HEK293 (cell line): Measurements from ENCODE around the gene RBM20.

Source experiments
- BCL11A ChIP-seq: fragments of 450-650 bp; formaldehyde crosslinking; IDR thresholded peaks from 2 replicates; pipeline ENCODE4 v1.5.1; 2016; ENCODE audit warnings: low read depth, missing biosample characterization, missing genetic modification characterization
- GLI2 ChIP-seq: fragments of 450-650 bp; formaldehyde crosslinking; IDR thresholded peaks from 2 replicates; pipeline ENCODE4; 2017; ENCODE audit warnings: missing biosample characterization, missing genetic modification characterization, low read depth, borderline replicate concordance
- HIC1 ChIP-seq: fragments of 450-650 bp; formaldehyde crosslinking; IDR thresholded peaks from 2 replicates; pipeline ENCODE4 v1.5.1; 2016; ENCODE audit warnings: missing biosample characterization, missing genetic modification characterization
- HOXC10 ChIP-seq: sonication (generic); formaldehyde crosslinking; IDR thresholded peaks from 2 replicates; pipeline ENCODE4 v1.8.1; 2023; ENCODE audit warnings: mild to moderate bottlenecking, missing genetic modification reagents
- INSM2 ChIP-seq: fragments of 450-650 bp; formaldehyde crosslinking; IDR thresholded peaks from 2 replicates; pipeline ENCODE4 v1.5.1; 2016; ENCODE audit warnings: missing biosample characterization, missing genetic modification characterization
- KLF10 ChIP-seq: fragments of 450-650 bp; IDR thresholded peaks from 2 replicates; pipeline ENCODE4 v1.5.1; 2018; ENCODE audit warnings: missing biosample characterization, mild to moderate bottlenecking, missing genetic modification characterization
- OSR2 ChIP-seq: fragments of 450-650 bp; formaldehyde crosslinking; IDR thresholded peaks from 2 replicates; pipeline ENCODE4 v1.5.1; 2016; ENCODE audit warnings: missing biosample characterization, missing genetic modification characterization
- PRDM1 ChIP-seq: fragments of 450-650 bp; formaldehyde crosslinking; IDR thresholded peaks from 2 replicates; pipeline ENCODE4; 2016; ENCODE audit warnings: missing biosample characterization, missing genetic modification characterization
- PRDM2 ChIP-seq: fragments of 450-650 bp; formaldehyde crosslinking; IDR thresholded peaks from 2 replicates; pipeline ENCODE4 v1.5.1; 2016; ENCODE audit warnings: missing biosample characterization, missing genetic modification characterization, borderline replicate concordance
- REPIN1 ChIP-seq: fragments of 450-650 bp; formaldehyde crosslinking; IDR thresholded peaks from 2 replicates; pipeline ENCODE4 v1.5.1; 2017; ENCODE audit warnings: missing biosample characterization, missing genetic modification characterization, low read depth
- SP3 ChIP-seq: fragments of 450-650 bp; formaldehyde crosslinking; IDR thresholded peaks from 2 replicates; pipeline ENCODE4 v1.5.1; 2016; ENCODE audit warnings: missing biosample characterization, missing genetic modification characterization
- ZFP69B ChIP-seq: fragments of 450-650 bp; formaldehyde crosslinking; IDR thresholded peaks from 2 replicates; pipeline ENCODE4 v1.5.1; 2016; ENCODE audit warnings: missing biosample characterization, missing genetic modification characterization
- ZNF138 ChIP-seq: fragments of 450-650 bp; formaldehyde crosslinking; IDR thresholded peaks from 2 replicates; pipeline ENCODE4 v1.5.1; 2016; ENCODE audit warnings: missing biosample characterization, missing genetic modification characterization, borderline replicate concordance
- ZNF184 ChIP-seq: fragments of 450-650 bp; IDR thresholded peaks from 2 replicates; pipeline ENCODE4 v1.5.1; 2018; ENCODE audit warnings: missing biosample characterization, mild to moderate bottlenecking, missing genetic modification characterization
- ZNF239 ChIP-seq: fragments of 450-650 bp; formaldehyde crosslinking; IDR thresholded peaks from 2 replicates; pipeline ENCODE4 v1.5.1; 2016; ENCODE audit warnings: missing biosample characterization, missing genetic modification characterization
- ZNF354C ChIP-seq: fragments of 450-650 bp; formaldehyde crosslinking; IDR thresholded peaks from 2 replicates; pipeline ENCODE4 v1.5.1; 2016; ENCODE audit warnings: missing biosample characterization, missing genetic modification characterization, low read depth, borderline replicate concordance
- ZNF48 ChIP-seq: fragments of 450-650 bp; formaldehyde crosslinking; IDR thresholded peaks from 2 replicates; pipeline ENCODE4 v1.5.1; 2016; ENCODE audit warnings: missing biosample characterization, missing genetic modification characterization
- ZNF501 ChIP-seq: fragments of 450-650 bp; formaldehyde crosslinking; IDR thresholded peaks from 2 replicates; pipeline ENCODE4 v1.5.1; 2016; ENCODE audit warnings: missing biosample characterization, missing genetic modification characterization
- ZNF529 ChIP-seq: fragments of 450-650 bp; formaldehyde crosslinking; IDR thresholded peaks from 2 replicates; pipeline ENCODE4 v1.5.1; 2017; ENCODE audit warnings: missing genetic modification characterization, missing biosample characterization; ENCODE audit not compliant: insufficient replicate concordance
- ZNF549 ChIP-seq: fragments of 450-650 bp; IDR thresholded peaks from 2 replicates; pipeline ENCODE4 v1.5.1; 2018; ENCODE audit warnings: missing biosample characterization, missing genetic modification characterization, mild to moderate bottlenecking, inconsistent platforms, moderate library complexity
- ZNF560 ChIP-seq: fragments of 450-650 bp; formaldehyde crosslinking; IDR thresholded peaks from 2 replicates; pipeline ENCODE4 v1.5.1; 2017; ENCODE audit warnings: missing biosample characterization, missing genetic modification characterization, borderline replicate concordance
- ZNF621 ChIP-seq: fragments of 450-650 bp; formaldehyde crosslinking; IDR thresholded peaks from 2 replicates; pipeline ENCODE4 v1.5.1; 2017; ENCODE audit warnings: missing biosample characterization, missing genetic modification characterization
- ZNF768 ChIP-seq: fragments of 450-650 bp; formaldehyde crosslinking; IDR thresholded peaks from 2 replicates; pipeline ENCODE4 v1.5.1; 2018; ENCODE audit warnings: missing biosample characterization, mild to moderate bottlenecking, missing genetic modification characterization
- ZNF785 ChIP-seq: fragments of 450-650 bp; formaldehyde crosslinking; IDR thresholded peaks from 2 replicates; pipeline ENCODE4 v1.5.1; 2016; ENCODE audit warnings: missing biosample characterization, missing genetic modification characterization
- ZSCAN23 ChIP-seq: fragments of 450-650 bp; formaldehyde crosslinking; IDR thresholded peaks from 2 replicates; pipeline ENCODE4 v1.5.1; 2016; ENCODE audit warnings: missing biosample characterization, missing genetic modification characterization
- ZXDB ChIP-seq: fragments of 450-650 bp; formaldehyde crosslinking; IDR thresholded peaks from 2 replicates; pipeline ENCODE4 v1.5.1; 2016; ENCODE audit warnings: missing biosample characterization, missing genetic modification characterization
- TF ChIP-seq, protein P1 (sequence below): fragments of 450-650 bp; formaldehyde crosslinking; IDR thresholded peaks from 2 replicates; pipeline ENCODE4 v1.5.1; 2016; ENCODE audit warnings: missing biosample characterization, missing genetic modification characterization

RBM20 gene

GRCh38 chr10:110774069-110775019 lies 130.2 kb downstream of the RBM20 start (continued):
- no peak for TF ChIP-seq PRDM2 (tag by site-specific recombination)
- TF ChIP-seq GLI2 (tag by site-specific recombination), result no peak
- TF ChIP-seq HOXC10 (CRISPR knock-in tag), result no peak
- 0 out of 2 replicates have a peak, but pooled peaks have one; percentile 5 for TF ChIP-seq PRDM1 (tag by site-specific recombination)
- TF ChIP-seq ZNF529, result no peak
- TF ChIP-seq OSR2, result peak; percentile 39; the same call in 1 of the 2 replicates
- TF ChIP-seq SP3 (tag by site-specific recombination), result peak; percentile 62; the same call in 1 of the 2 replicates
- no peak for TF ChIP-seq ZNF560 (tag by site-specific recombination)
- TF ChIP-seq ZNF184 (tag by site-specific recombination), result peak; percentile 89; the same call in 1 of the 2 replicates
- TF ChIP-seq ZNF621, result no peak
- TF ChIP-seq ZNF785 (tag by site-specific recombination), result no peak
- TF ChIP-seq ZFP69B (tag by site-specific recombination), result no peak
- no peak for TF ChIP-seq ZNF501 (tag by site-specific recombination)
- TF ChIP-seq BCL11A (tag by site-specific recombination), result no peak
- TF ChIP-seq INSM2 (tag by site-specific recombination), result peak; percentile 88
- TF ChIP-seq ZNF239 (tag by site-specific recombination), result no peak
- TF ChIP-seq ZXDB (tag by site-specific recombination), result no peak
- peak; percentile 61 for TF ChIP-seq HIC1
- peak; percentile 56; the same call in 1 of the 2 replicates for TF ChIP-seq ZSCAN23
- TF ChIP-seq ZNF768 (tag by site-specific recombination), result no peak
- TF ChIP-seq, protein P1, sequence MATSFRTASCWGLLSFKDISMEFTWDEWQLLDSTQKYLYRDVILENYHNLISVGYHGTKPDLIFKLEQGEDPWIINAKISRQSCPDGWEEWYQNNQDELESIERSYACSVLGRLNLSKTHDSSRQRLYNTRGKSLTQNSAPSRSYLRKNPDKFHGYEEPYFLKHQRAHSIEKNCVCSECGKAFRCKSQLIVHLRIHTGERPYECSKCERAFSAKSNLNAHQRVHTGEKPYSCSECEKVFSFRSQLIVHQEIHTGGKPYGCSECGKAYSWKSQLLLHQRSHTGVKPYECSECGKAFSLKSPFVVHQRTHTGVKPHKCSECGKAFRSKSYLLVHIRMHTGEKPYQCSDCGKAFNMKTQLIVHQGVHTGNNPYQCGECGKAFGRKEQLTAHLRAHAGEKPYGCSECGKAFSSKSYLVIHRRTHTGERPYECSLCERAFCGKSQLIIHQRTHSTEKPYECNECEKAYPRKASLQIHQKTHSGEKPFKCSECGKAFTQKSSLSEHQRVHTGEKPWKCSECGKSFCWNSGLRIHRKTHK (tag by site-specific recombination), result no peak
- peak; percentile 22; the same call in 1 of the 2 replicates for TF ChIP-seq KLF10 (tag by site-specific recombination)
- TF ChIP-seq ZNF48, result no peak
- TF ChIP-seq ZNF549 (tag by site-specific recombination), result no peak
- TF ChIP-seq ZNF354C (tag by site-specific recombination), result no peak
- no peak for TF ChIP-seq REPIN1 (tag by site-specific recombination)
- no peak for TF ChIP-seq ZNF138
